Sigmoid colon (tissue), 7 donors: ENCODE results near the gene KLF5. TPM values are rescaled to one million over a fixed set of nuclear protein-coding genes. Genes with fewer than 3 reads are reported as not detected.

Source experiments
- DNase-seq: peaks from one replicate; pipeline ENCODE4 v3.0.0-alpha.2; 2019
- H3K27ac ChIP-seq, 4 donors: fragments of 200-600 bp; sonication (generic); one replicate each; pipeline ENCODE4 v1.5.1; 2016 to 2019; ENCODE audit warnings: mild to moderate bottlenecking in 1 of 4
- H3K27me3 ChIP-seq, 3 donors: fragments of 200-600 bp; sonication (generic); one replicate each; pipeline ENCODE4 v1.5.1; 2019; ENCODE audit warnings: mild to moderate bottlenecking in 1 of 3
- H3K36me3 ChIP-seq, 4 donors: fragments of 200-600 bp; sonication (generic); one replicate each; pipeline ENCODE4 v1.5.1; 2016 to 2019
- H3K4me1 ChIP-seq, 4 donors: fragments of 200-600 bp; sonication (generic); one replicate each; pipeline ENCODE4 v1.5.1; 2017 to 2019
- H3K4me3 ChIP-seq, 4 donors: fragments of 200-600 bp; sonication (generic); one replicate each; pipeline ENCODE4 v1.5.1; 2017 to 2019; ENCODE audit warnings: mild to moderate bottlenecking in 2 of 4, moderate library complexity in 1 of 4
- H3K9me3 ChIP-seq, 4 donors: fragments of 200-600 bp in 3 of 4; sonication (generic) in 3 of 4; one replicate each; pipeline versions ENCODE4 v1.5.1 to v1.6.1; 2013 to 2019
- EP300 ChIP-seq, 4 donors: sonication (generic); formaldehyde crosslinking; IDR thresholded peaks; one replicate each; pipeline ENCODE4 v1.6.1; 2017; ENCODE audit warnings: antibody characterized with exemption in 4 of 4
- POLR2A ChIP-seq, 2 donors: fragments of 450-650 bp; IDR thresholded peaks; one replicate each; pipeline ENCODE4 v1.6.1; 2016; ENCODE audit warnings: antibody characterized with exemption in 2 of 2, mild to moderate bottlenecking in 2 of 2, moderate library complexity in 2 of 2
- POLR2AphosphoS5 ChIP-seq, 4 donors: sonication (generic); formaldehyde crosslinking; IDR thresholded peaks; one replicate each; pipeline ENCODE4 v1.6.1; 2017; ENCODE audit warnings: antibody characterized with exemption in 4 of 4
- WGBS, 2 donors: extraction: QIAGEN DNeasy Blood & Tissue Kit; methylation state at CpG; one replicate each; pipeline ENCODE4 v1.1.7; 2013; 5-methylcytosine and 5-hydroxymethylcytosine counted together
- intact Hi-C: fragments of 100-400 bp; cut with DNase I; formaldehyde crosslinking; loops from one replicate; pipeline ENCODE4 v1.15.1; 2023
- polyA plus RNA-seq, 3 donors: library from polyadenylated mRNA; stranded (reverse); fragments of 200-250 nt; gene quantifications; one replicate each; pipeline ENCODE4 v1.2.3, GENCODE V29; 2013
- total RNA-seq, 4 donors: library from RNA; depleted of rRNA; stranded (reverse); fragments of >200 nt; gene quantifications; one replicate each; pipeline ENCODE4 v1.1.0, GENCODE V29; 2016
- TF ChIP-seq, protein P1 (sequence below), 4 experiments: fragments of 450-650 bp in 3 of 4; fragments of 200-600 bp in 1 of 4; IDR thresholded peaks; one replicate each; pipeline ENCODE4 v1.5.1; 2016 to 2019; ENCODE audit warnings: antibody characterized with exemption in 4 of 4, mild to moderate bottlenecking in 3 of 4, moderate library complexity in 2 of 4
- donor health status: healthy with polysubstance abuse.
- donor health status: Bipolar disorder and iron deficiency.
- donor health status: healthy.

Gene KLF5
- total and polyA plus RNA-seq, 7 donors = 2.3 to 169 (median 3.6) TPM

GRCh38 chr13:73075954-73076353 is 17.1 kb downstream of the KLF5 start:
- H3K9me3 ChIP-seq = no peaks in the 10 kb centered on the region
- no peak overlapping the region for H3K27ac ChIP-seq
- TF ChIP-seq, protein P1, sequence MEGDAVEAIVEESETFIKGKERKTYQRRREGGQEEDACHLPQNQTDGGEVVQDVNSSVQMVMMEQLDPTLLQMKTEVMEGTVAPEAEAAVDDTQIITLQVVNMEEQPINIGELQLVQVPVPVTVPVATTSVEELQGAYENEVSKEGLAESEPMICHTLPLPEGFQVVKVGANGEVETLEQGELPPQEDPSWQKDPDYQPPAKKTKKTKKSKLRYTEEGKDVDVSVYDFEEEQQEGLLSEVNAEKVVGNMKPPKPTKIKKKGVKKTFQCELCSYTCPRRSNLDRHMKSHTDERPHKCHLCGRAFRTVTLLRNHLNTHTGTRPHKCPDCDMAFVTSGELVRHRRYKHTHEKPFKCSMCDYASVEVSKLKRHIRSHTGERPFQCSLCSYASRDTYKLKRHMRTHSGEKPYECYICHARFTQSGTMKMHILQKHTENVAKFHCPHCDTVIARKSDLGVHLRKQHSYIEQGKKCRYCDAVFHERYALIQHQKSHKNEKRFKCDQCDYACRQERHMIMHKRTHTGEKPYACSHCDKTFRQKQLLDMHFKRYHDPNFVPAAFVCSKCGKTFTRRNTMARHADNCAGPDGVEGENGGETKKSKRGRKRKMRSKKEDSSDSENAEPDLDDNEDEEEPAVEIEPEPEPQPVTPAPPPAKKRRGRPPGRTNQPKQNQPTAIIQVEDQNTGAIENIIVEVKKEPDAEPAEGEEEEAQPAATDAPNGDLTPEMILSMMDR (IDR thresholded peaks at IDR 0.05) = no peak
- no peak for TF ChIP-seq POLR2AphosphoS5 (IDR thresholded peaks at IDR 0.05)
- no peak for TF ChIP-seq POLR2A (IDR thresholded peaks at IDR 0.05)
- TF ChIP-seq EP300 (IDR thresholded peaks at IDR 0.05) = no peak
- no peaks in the 10 kb centered on the region for H3K27me3 ChIP-seq
- H3K4me3 ChIP-seq = no peak overlapping the region
- H3K4me1 ChIP-seq = peaks cover 0 to 12% (median 0%) of the 10 kb centered on the region in 4 donors
- H3K36me3 ChIP-seq = no peaks in the 10 kb centered on the region
- intact Hi-C loops = no loop called here
- WGBS, 2 donors = 19 to 56% methylated on average over 2 of the region's 2 CpGs
- DNase-seq = no peak

DNA sequence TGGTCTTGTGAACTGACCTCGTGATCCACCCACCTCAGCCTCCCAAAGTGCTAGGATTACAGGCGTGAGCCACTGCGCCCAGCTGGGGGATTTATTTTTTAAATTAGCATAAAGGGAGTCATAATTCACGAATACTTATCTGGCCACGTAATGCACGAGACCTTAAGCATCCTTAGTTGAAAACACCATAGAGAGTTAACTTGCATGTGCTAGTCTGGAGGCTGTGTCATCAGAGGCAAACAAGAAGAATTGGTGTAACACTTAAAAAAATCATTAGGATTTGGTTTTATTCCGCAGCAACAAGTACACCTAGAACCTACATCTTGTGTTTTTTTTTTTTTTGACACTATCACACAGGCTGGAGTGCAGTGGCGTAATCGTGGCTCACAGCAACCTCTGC is 19.1 kb downstream of the KLF5 start:
- no peak for DNase-seq
- WGBS, 2 donors = 53 to 86% methylated on average over 9 of the region's 9 CpGs
- intact Hi-C loops = no loop called here
- Histone ChIP-seq H3K36me3 (no peaks in the 10 kb centered on the region), H3K9me3 (no peaks in the 10 kb centered on the region), H3K4me3 (no peak overlapping the region), H3K4me1 (peaks cover 0 to 10% (median 0%) of the 10 kb centered on the region in 4 donors), H3K27ac (no peak overlapping the region), H3K27me3 (no peaks in the 10 kb centered on the region)
- TF ChIP-seq POLR2AphosphoS5 (IDR thresholded peaks at IDR 0.05) = no peak
- no peak for TF ChIP-seq POLR2A (IDR thresholded peaks at IDR 0.05)
- no peak for TF ChIP-seq EP300 (IDR thresholded peaks at IDR 0.05)
- TF ChIP-seq, protein P1 (IDR thresholded peaks at IDR 0.05) = no peak

- Histone ChIP-seq H3K4me3 (no peak overlapping the region), H3K9me3 (no peaks in the 10 kb centered on the region), H3K4me1 (no peaks in the 10 kb centered on the region), H3K36me3 (no peaks in the 10 kb centered on the region), H3K27me3 (no peaks in the 10 kb centered on the region), H3K27ac (no peak overlapping the region)
- intact Hi-C loops = no loop called here
- 25 to 74% methylated on average over 3 of the region's 3 CpGs for WGBS, 2 donors
- no peak for DNase-seq
- no peak for TF ChIP-seq POLR2AphosphoS5 (IDR thresholded peaks at IDR 0.05)
- no peak for TF ChIP-seq EP300 (IDR thresholded peaks at IDR 0.05)
- TF ChIP-seq, protein P1 (IDR thresholded peaks at IDR 0.05) = no peak
- no peak for TF ChIP-seq POLR2A (IDR thresholded peaks at IDR 0.05)
These were observed 20.6 kb downstream of the KLF5 start for GRCh38 chr13:73079359-73079758.

GRCh38 chr13:73081256-73081915 is 22.6 kb downstream of the KLF5 start:
- intact Hi-C loops = no loop called here
- H3K27me3 ChIP-seq = no peaks in the 10 kb centered on the region
- 34 to 60% methylated on average over 4 of the region's 4 CpGs for WGBS, 2 donors
- H3K4me3 ChIP-seq = no peak overlapping the region
- no peak overlapping the region for H3K27ac ChIP-seq
- no peak for DNase-seq
- H3K9me3 ChIP-seq = no peaks in the 10 kb centered on the region
- no peaks in the 10 kb centered on the region for H3K4me1 ChIP-seq
- TF ChIP-seq EP300 (IDR thresholded peaks at IDR 0.05) = no peak
- TF ChIP-seq, protein P1 (IDR thresholded peaks at IDR 0.05) = no peak
- no peak for TF ChIP-seq POLR2AphosphoS5 (IDR thresholded peaks at IDR 0.05)
- TF ChIP-seq POLR2A (IDR thresholded peaks at IDR 0.05) = no peak
- H3K36me3 ChIP-seq = no peaks in the 10 kb centered on the region

- no peaks in the 10 kb centered on the region for H3K27me3 ChIP-seq
- 41 to 66% methylated on average over 5 of the region's 5 CpGs for WGBS, 2 donors
- TF ChIP-seq EP300 (IDR thresholded peaks at IDR 0.05) = no peak
- TF ChIP-seq POLR2A (IDR thresholded peaks at IDR 0.05) = no peak
- no peak for TF ChIP-seq POLR2AphosphoS5 (IDR thresholded peaks at IDR 0.05)
- TF ChIP-seq, protein P1 (IDR thresholded peaks at IDR 0.05) = no peak
- H3K27ac ChIP-seq = no peak overlapping the region
- H3K36me3 ChIP-seq = no peaks in the 10 kb centered on the region
- peaks cover 0 to under 1% (median 0%) of the 10 kb centered on the region in 4 donors for H3K9me3 ChIP-seq
- no peaks in the 10 kb centered on the region for H3K4me1 ChIP-seq
- no peak overlapping the region for H3K4me3 ChIP-seq
- DNase-seq = no peak
- intact Hi-C loops = no loop called here
These were observed 23.7 kb downstream of the KLF5 start for GRCh38 chr13:73082471-73082870.
